CD4-positive, alpha-beta T cell treated with Interleukin-1 beta for 1 hour (primary cell): ENCODE data around the gene IGFALS.
"Not testable (repeated sequence)": the region's sequence is repeated elsewhere in the genome, so short reads cannot be mapped to it uniquely, and the experiment has no call there.

ENCODE experiments used
- DNase-seq, 2 donors: peaks; one replicate each; pipeline ENCODE4 v3.0.0-alpha.2; 2020 to 2022

IGFALS gene

DNA sequence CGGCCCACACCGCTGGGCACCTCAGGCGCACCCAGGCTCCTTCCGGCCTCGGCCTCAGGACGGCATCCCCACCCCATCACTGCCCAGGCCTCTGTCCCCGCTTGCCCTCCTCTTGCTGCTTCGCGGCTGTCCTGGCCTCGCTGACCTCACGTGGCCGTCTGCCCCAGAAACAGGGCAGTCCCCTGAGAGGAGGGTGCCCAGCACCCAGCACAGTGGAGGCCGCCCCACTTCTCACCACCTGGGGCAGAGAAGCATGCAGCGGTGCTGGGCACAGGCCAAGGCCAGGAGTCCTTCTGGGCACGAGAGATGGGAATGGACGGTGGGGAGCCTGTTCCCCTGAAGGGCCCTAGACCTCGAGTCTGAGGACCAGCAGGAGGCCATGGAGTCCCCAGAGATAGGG lies 24.2 kb upstream of the IGFALS start:
- DNase-seq: no peak

GRCh38 chr16:1817276-1817589 lies 23.7 kb upstream of the IGFALS start:
- no peak for DNase-seq

DNA sequence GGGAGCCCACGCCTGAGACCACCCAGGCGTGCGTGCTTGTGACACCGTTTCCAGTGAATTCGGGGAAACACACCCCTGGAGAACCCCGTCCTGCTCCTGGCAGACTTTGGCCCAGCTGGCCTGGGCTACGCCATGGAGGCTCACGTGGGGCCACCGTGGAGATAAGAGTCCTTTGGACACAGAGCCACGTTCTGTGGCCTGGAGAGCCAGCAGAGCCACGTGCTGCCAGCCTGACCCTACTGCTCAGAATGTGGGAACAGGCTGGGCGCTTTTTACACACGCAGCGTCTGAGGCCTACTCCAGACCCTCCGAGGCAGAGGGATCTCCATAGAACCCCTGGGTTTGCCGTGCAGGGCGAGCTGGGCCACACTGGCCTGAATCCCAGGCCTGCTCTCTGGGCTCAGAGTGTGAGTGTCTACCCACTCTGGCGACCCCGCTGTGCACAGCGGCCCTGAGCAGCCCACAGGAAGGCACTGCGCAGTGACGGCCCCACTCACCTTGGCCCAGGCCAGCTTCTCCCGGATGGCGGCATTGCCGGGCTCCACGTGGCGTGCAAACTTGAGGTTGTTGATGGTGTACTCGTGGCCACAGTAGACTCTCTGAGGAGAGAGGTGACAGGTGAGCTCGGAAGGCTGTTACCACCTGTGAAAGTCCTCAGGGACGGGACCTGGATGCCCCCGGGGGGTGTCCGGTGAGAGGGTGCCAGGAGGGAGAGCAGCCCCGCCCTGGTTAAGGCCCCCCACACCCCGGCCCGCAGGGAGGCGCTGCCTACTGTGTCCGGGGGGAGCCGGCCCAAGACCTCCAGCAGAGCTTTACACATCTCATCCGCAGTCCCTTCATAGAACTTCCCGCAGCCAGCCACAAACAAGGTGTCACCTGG lies 23.1 kb upstream of the IGFALS start:
- DNase-seq: no peak

DNA sequence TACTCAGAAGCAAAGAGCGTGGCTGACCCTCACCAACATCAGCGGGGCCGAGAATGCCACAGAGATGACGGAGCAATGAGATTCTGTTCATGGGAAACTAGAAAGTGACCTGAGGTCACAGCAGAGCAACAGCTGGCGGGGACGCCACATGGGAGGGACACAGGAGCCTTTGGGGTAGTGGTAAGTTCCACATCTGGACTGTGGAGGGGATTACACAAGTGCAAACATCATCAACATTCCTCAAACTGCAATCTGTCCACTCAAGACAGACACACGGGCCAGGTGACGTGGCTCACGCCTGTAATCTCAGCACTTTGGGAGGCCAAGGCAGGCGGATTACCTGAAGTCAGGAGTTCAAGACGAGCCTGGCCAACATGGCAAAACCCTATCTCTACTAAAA lies 22.0 kb upstream of the IGFALS start:
- no peak for DNase-seq

GRCh38 chr16:1812732-1813163 lies 19.2 kb upstream of the IGFALS start:
- peak; percentile 36 to 42 for DNase-seq

DNA sequence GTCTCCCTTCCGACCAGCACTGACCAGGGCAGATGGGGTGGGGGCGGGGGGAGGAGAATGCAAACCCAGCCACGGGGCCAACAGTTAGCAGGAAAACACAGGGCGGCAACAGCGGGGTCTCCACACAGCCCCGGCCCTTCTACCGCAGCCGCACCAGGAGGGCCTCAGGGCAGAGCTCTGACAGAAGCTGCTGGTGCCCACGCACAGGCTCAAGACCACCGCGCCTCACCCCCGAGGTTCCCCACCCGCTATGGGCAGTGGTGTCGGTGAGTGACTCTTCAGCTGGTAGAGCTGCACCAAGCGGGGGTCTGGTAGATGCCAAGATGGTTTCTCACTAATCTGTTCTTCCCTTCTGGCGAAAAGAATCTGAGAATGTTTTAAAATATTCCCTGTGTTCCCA lies 17.0 kb upstream of the IGFALS start:
- DNase-seq: no peak

DNA sequence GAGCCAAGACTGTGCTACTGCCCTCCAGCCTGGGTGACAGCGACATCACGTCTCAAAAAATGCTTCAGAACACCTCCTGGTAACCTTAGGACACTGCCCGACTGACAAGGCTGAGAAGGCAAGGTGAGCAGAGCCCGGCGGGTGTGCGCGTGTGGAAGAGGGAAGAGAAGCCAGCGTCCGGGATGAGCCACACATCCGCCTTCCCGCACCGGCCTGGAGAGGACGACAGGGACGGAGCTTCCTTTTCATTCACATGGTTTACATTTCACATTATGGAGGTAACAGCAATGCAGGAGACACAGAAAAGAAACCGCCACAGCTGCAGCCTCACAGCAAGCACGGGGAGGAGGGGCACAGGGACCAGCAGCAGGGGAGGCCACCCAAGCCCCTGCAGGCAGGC lies 16.6 kb upstream of the IGFALS start:
- no peak for DNase-seq

DNA sequence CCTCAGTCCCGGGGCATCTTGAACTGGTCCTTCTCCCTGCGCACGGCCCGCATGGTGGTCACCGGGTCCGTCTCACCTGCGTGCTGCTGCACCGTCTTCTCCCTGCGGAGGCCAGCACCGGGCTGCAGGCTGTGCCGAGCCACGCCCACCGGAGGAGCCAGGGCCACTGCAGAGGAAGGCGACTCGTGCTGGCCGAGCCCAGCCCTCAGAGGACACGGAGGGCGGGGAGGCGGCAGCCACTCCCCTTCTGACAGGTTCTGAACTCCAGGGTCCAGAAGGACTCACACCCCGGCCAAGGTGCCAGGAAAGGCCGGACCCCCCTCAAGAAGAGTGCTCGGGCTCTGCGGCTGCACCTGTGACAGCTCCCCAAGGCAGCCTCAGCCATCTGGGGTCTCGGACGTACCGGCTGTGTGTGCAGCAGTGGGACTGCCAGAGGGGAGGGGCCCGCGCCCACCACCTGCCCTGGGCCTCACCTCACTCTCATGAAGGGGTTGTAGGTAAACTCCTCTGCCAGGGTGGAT lies 15.8 kb upstream of the IGFALS start:
- no peak for DNase-seq

DNA sequence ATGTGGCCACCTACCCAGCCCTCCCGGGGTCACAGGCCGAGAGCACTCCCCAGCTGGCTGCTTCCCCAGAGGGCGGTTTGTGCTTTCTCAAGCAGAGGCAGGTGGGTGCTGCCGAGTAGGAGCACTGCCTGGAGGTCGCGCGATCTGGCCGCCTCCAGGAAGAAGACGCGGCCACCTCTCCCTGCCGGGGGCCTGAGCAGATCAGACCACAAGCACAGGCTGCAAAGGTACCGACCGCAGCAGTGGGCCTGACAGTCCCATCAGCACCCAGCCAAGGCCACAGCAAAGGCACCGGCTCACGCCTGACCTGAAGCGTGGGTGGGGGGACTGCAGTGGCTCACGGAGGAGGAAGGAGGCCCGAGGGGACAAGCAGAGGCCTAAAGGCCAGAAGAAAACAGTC lies 15.2 kb upstream of the IGFALS start:
- DNase-seq: no peak

DNA sequence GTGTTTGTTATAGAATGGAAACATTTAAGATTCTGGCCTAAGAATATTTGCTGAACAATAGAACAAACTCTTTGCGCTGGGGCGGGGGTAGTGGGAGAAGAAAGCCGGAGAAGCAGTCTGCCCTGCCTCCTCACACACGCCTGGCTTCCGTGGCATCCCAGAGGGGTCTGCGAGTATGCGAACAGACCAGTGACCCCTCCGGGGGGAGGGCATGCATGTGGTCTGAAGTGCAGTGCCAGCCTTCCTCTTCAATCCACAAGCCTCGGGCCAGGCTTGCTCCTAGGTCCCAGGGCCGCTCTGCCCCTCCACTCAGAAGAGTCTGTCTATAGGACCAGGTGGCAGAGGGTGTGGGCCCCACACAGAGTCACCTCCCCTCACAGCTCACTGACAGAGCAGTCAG lies 14.1 kb upstream of the IGFALS start:
- DNase-seq: no peak

GRCh38 chr16:1800701-1801100 lies 7.2 kb upstream of the IGFALS start:
- no peak for DNase-seq

DNA sequence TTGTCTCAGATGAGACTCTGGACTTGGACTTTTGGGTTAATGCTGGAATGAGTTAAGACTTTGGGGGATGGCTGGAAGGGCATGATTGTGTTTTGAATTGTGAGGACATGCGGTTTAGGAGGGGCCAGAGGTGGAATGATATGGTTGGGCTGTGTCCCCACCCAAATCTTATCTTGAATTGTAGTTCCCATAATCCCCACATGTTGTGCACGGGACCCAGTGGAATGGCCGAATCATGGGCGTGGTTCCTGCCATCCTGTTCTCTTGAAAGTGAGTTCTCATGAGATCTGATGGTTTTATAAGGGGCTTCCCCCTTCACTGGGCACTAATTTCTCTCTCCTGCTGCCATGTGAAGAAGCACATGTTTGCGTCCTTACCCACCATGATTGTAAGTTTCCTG lies 5.8 kb upstream of the IGFALS start:
- DNase-seq: not testable (repeated sequence)

DNA sequence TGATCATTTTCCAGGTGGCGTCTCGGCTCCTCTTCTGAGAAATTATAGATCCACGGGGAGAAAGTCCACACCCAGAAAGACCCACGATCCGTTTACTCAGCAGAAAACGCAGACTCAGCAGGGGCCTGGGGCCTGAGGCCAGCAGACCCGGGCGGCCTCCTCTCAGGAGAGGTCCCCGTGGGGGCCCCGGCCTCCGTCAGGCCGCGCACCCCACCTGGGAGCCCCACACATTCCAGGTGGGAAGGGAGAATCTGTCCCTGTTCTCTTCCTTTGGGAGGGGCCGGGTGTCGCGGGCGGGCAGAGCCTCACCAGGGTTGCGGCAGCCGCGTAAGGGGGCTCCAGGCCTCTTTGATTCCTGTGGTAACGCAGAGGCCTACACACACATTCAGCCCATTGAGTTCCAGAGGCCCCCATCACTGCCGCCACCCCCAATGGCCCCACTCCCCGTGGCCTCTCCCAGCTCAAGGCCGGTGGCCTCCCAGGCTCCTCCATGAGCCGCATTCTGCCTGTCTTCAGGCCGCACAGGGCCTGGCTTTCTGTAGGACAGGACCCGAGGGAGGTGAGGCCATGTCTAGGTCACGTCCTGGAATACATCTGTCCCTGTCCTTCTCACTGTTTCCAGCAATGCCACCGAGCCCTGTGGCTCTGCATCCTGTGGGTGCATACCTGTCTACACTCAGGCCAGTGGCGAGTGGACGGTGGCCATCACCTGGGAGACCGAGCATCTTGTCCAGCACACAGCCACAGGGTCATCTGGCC lies 1.6 kb upstream of the IGFALS start:
- DNase-seq: no peak

- no peak for DNase-seq
Observed at GRCh38 chr16:1794221-1794871, 841 bp upstream of the IGFALS start.

DNA sequence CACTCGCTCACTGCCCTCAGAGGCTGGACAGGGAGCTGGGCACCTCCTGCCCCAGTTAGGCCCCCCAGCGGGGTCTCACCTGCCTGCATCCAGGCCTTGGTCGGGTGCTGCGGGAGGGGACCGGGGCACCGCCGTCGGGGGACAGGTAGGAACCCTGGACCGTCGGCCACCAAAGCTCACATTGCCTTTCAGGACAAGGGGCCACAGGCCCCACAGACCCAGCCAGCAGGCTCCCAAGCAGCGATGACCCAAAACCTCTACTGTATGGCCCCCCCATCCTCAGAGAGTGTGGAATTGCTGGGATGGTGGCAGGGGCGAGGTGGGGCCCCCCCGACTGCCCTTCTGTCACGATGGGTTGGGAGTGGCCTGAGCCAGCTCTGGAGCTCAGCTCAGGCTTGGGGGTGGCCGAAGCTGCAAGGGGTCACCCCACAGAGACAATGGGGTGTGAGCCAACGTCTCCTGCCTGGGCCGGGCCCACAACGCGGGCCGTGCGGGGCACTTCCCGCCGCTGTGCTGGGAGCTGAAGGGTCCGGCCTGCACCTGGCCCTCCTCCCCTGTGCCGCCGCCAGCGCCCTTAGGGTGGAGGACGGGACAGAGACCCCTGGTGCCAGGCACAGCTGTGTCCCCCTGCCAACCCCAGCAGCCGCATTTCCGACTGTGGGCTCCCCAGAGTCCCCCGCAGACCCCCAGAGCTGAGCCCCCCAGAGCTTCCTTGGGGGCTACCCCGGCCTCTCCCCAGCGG lies 498 bp downstream of the IGFALS start:
- no peak for DNase-seq

GRCh38 chr16:1791943-1792812 lies 1.3 kb downstream of the IGFALS start:
- DNase-seq: no peak

- DNase-seq: no peak
Observed at GRCh38 chr16:1791256-1791942, 2.1 kb downstream of the IGFALS start.

DNA sequence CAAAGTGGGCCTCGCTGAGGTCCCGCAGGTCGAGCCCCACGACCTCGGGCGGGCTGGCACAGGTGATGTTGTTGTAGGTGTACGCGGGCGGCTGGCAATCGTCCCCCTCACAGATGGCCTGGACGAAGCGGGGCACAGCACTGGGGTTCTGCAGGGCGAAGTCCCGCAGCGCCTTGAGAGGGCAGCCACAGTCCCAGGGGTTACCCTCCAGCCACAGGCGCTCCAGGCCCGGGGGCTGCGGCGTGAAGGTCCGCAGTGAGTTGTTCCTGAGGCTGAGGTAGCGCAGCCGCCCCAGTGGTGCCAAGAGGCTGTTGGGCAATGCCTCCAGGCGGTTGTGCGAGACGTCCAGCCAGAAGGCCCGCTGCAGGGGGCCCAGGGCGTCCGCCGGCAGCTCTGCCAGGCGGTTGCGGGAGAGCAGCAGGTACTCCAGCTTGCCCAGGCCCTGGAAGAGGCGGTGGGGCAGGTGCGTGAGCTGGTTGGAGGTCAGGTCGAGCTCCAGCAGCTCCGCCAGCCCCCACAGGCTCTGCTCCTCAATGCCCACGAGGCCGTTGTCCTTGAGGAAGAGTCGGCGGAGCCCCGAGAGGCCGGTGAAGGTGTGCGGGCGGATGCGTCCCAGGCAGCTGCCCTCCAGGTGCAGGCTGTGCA lies 2.8 kb downstream of the IGFALS start:
- no peak for DNase-seq

GRCh38 chr16:1790261-1790610 lies 3.3 kb downstream of the IGFALS start:
- DNase-seq: no peak

DNA sequence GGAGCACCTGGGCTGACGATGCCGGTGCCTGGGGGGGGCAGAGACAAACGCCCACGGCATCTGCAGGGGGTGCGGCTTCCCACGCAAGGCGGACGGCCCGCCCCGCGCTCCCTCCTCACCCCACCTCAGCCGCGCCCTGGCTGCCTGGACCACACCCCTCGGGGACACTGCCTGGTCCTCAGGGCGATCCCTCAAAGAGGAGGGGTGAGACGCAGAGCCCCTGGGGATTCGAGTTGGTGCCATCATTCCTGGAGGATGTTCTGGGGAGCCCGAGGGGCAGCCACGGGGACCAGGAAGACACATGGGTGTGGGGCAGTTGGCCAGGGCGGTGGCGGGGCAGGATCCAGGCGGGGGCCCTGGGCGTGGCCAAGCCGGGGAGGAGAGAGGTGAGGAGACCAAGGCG lies 3.9 kb downstream of the IGFALS start:
- no peak for DNase-seq

DNA sequence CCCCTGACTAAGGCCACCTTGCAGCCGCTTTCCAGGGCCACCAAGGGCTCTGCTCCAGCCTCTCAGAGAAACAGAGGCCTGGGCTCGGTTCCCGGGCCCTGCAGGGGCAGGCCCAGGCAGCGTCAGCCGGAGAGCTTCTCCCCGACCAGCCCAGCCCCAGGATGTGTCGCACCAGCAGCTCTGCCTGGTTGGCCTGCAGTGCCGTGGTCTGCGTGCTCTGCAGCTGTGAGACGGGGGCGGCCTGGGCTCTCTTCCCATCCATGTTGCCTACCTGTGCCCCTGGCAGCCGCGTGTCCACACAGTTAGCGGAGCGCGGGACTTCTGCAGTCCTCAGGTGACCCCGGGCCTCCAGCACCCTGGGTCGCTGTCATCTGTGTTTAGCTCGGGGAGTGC lies 4.8 kb downstream of the IGFALS start:
- no peak for DNase-seq
